Pancreas (tissue), 10 donors: ENCODE data around the gene OLIG1. TPM values are rescaled to one million over a fixed set of nuclear protein-coding genes. Genes with fewer than 3 reads are reported as not detected.

Experiments used
- ATAC-seq, 4 donors: fragments of 200-7000 bp; cut with Tn5 transposase; one replicate each; pipeline versions ENCODE4 v1.8.0 to v1.9.1; 2020; ENCODE audit warnings: mild to moderate bottlenecking in 4 of 4, moderate library complexity in 4 of 4
- DNase-seq, 6 donors: peaks; one replicate each; pipeline ENCODE4 v3.0.0-alpha.2; 2020
- FAIRE-seq: peaks from 2 replicates; lab custom pipeline; 2012; peaks lifted over from hg19 to GRCh38; lab: Jason Lieb, UNC
- H3K27ac ChIP-seq, 4 donors: fragments of 200-600 bp; sonication (generic); 1 replicate in 3 of 4; 2 replicates in 1 of 4; pipeline versions ENCODE4 v1.5.0 to v1.8.0; 2020
- H3K27me3 ChIP-seq, 4 donors: fragments of 200-600 bp; one replicate each; pipeline ENCODE4 v1.8.0; 2021
- H3K36me3 ChIP-seq, 3 donors: fragments of 200-600 bp; sonication (generic) in 1 of 3; one replicate each; pipeline versions ENCODE4 v1.5.0 to v1.8.0; 2020 to 2021
- H3K4me1 ChIP-seq, 3 donors: fragments of 200-600 bp; one replicate each; pipeline ENCODE4 v1.8.0; 2021
- H3K4me3 ChIP-seq, 4 donors: fragments of 200-600 bp; sonication (generic) in 2 of 4; one replicate each; pipeline versions ENCODE4 v1.5.0 to v1.8.0; 2020 to 2021
- H3K9me3 ChIP-seq, 4 donors: fragments of 200-600 bp; one replicate each; pipeline ENCODE4 v1.8.0; 2021
- CTCF ChIP-seq, 4 donors: fragments of 200-600 bp; sonication (generic) in 3 of 4; IDR thresholded peaks; one replicate each; pipeline versions ENCODE4 v1.5.0 to v1.8.0; 2021; ENCODE audit warnings: antibody characterized with exemption in 4 of 4
- WGBS, 2 donors: extraction: QIAGEN DNeasy Blood & Tissue Kit; methylation state at CpG; one replicate each; pipeline ENCODE4 v1.1.7; 2013; 5-methylcytosine and 5-hydroxymethylcytosine counted together
- intact Hi-C, 3 donors: fragments of 100-400 bp; cut with DNase I; formaldehyde crosslinking; loops; one replicate each; pipeline versions ENCODE4 v1.11.1 to v1.14.2; 2022
- polyA plus RNA-seq, 2 donors: library from polyadenylated mRNA; stranded (reverse); fragments of 200-250 nt; gene quantifications; one replicate each; pipeline ENCODE4 v1.2.3, GENCODE V29; 2013
- total RNA-seq, 6 donors: library from RNA; stranded (reverse); fragmentation: NEBNext Ultra II Directional in 4 of 6; extraction: Animal tissue kit (Norgen Biotek cat#: 25700) in 4 of 6; gene quantifications; one replicate each; pipeline versions ENCODE4 v1.2.1 to v1.2.4, GENCODE V29; 2021 to 2023
- donor health status: healthy with polysubstance abuse.
- donor health status: DM: no; HTN: no; CAD: no; lungs with moderate emphysema.
- donor health status: DM: no; HTN: no; CAD: no.
- donor health status: control.
- donor health status: control.
- donor health status: Bipolar disorder and iron deficiency.
- donor health status: DM: yes; HTN: yes; CAD: no.
- donor health status: DM: no; HTN: no; CAD: no.
- donor health status: DM: no; HTN: no; CAD: no.
- donor health status: DM: yes; HTN: yes; CAD: no.

Gene OLIG1
- total and polyA plus RNA-seq, 8 donors, result 0.09 to 0.51 (median 0.19) TPM; not detected in 3

GRCh38 chr21:33022489-33022827, 47.5 kb upstream of the OLIG1 start:
- no peak for ATAC-seq
- WGBS, 2 donors, result 5 to 8% methylated on average over 17 of the region's 17 CpGs
- H3K9me3 ChIP-seq, result no peaks in the 10 kb centered on the region
- no peak overlapping the region for H3K4me3 ChIP-seq
- intact Hi-C loops, result no loop called here
- H3K36me3 ChIP-seq, result no peaks in the 10 kb centered on the region
- no peaks in the 10 kb centered on the region for H3K4me1 ChIP-seq
- FAIRE-seq, result no peak
- no peak overlapping the region for H3K27ac ChIP-seq
- no peak for TF ChIP-seq CTCF (IDR thresholded peaks at IDR 0.05)
- H3K27me3 ChIP-seq, result peaks cover 0 to 50% (median 12%) of the 10 kb centered on the region in 4 donors
- no peak for DNase-seq

GRCh38 chr21:33022828-33023573, 46.9 kb upstream of the OLIG1 start:
- Histone ChIP-seq H3K4me3 (no peak overlapping the region), H3K36me3 (no peaks in the 10 kb centered on the region), H3K9me3 (no peaks in the 10 kb centered on the region), H3K27me3 (peaks cover 0 to 55% (median 12%) of the 10 kb centered on the region in 4 donors), H3K27ac (no peak overlapping the region), H3K4me1 (no peaks in the 10 kb centered on the region)
- 1% methylated on average over 51 to 52 of the region's 52 CpGs for WGBS, 2 donors
- FAIRE-seq (no peak), ATAC-seq (no peak), DNase-seq (no peak)
- intact Hi-C loops, result no loop called here
- TF ChIP-seq CTCF (IDR thresholded peaks at IDR 0.05), result no peak

- ATAC-seq, result peak in 1 of 4 donors; percentile 11
- Histone ChIP-seq H3K27me3 (peaks cover 0 to 58% (median 12%) of the 10 kb centered on the region in 4 donors), H3K4me3 (no peak overlapping the region)
Observed at GRCh38 chr21:33023574-33024200, 46.3 kb upstream of the OLIG1 start.

GRCh38 chr21:33024201-33025103, 45.5 kb upstream of the OLIG1 start:
- FAIRE-seq, result no peak

More at GRCh38 chr21:33023574-33024200, 46.3 kb upstream of the OLIG1 start:
- TF ChIP-seq CTCF (IDR thresholded peaks at IDR 0.05), result no peak
- FAIRE-seq (no peak), DNase-seq (no peak)
- Histone ChIP-seq H3K36me3 (no peaks in the 10 kb centered on the region), H3K27ac (no peak overlapping the region), H3K9me3 (no peaks in the 10 kb centered on the region), H3K4me1 (no peaks in the 10 kb centered on the region)
- intact Hi-C loops, result no loop called here
- WGBS, 2 donors, result 3% methylated on average over 46 to 49 of the region's 49 CpGs

More at GRCh38 chr21:33024201-33025103, 45.5 kb upstream of the OLIG1 start:
- intact Hi-C loops, result no loop called here
- Histone ChIP-seq H3K36me3 (no peaks in the 10 kb centered on the region), H3K4me1 (peaks cover 0 to 6% (median 0%) of the 10 kb centered on the region in 3 donors), H3K9me3 (no peaks in the 10 kb centered on the region), H3K4me3 (no peak overlapping the region), H3K27me3 (peaks cover 0 to 57% (median 11%) of the 10 kb centered on the region in 4 donors), H3K27ac (no peak overlapping the region)
- DNase-seq (no peak), ATAC-seq (no peak)
- TF ChIP-seq CTCF (IDR thresholded peaks at IDR 0.05), result no peak
- 4 to 5% methylated on average over 40 of the region's 40 CpGs for WGBS, 2 donors
